K562 (cell line): ENCODE data around the gene AMMECR1. TPM values are rescaled to one million over a fixed set of nuclear protein-coding genes. Genes with fewer than 3 reads are reported as not detected.

Experiments
- ARID1B ChIP-seq: fragments of 450-650 bp; IDR thresholded peaks from 2 replicates; pipeline ENCODE4 v1.6.1; 2016; ENCODE audit warnings: antibody characterized with exemption, mild to moderate bottlenecking, inconsistent platforms
- DIDO1 ChIP-seq: fragments of 450-650 bp; IDR thresholded peaks from 2 replicates; pipeline ENCODE4 v1.6.1; 2016; ENCODE audit warnings: low read depth, missing biosample characterization, missing genetic modification characterization
- DMBX1 ChIP-seq: fragments of 250-450 bp; sonication (Bioruptor Pico); IDR thresholded peaks from 2 replicates; pipeline ENCODE4 v1.8.0; 2022; ENCODE audit warnings: inconsistent platforms, mild to moderate bottlenecking, moderate library complexity, borderline replicate concordance
- DPF2 ChIP-seq: fragments of 450-650 bp; IDR thresholded peaks from 2 replicates; pipeline ENCODE4 v1.6.1; 2016
- EP400 ChIP-seq: fragments of 450-650 bp; IDR thresholded peaks from 2 replicates; pipeline ENCODE4 v1.6.1; 2017; ENCODE audit warnings: antibody characterized with exemption, mild to moderate bottlenecking, moderate library complexity
- HCFC1 ChIP-seq: IDR thresholded peaks from 2 replicates; pipeline ENCODE4 v1.6.1; 2012; ENCODE audit warnings: low read depth, low read length, improper control_type of control experiment
- KDM1A ChIP-seq, 2 experiments: fragments of 450-650 bp; IDR thresholded peaks; 2 replicates each; pipeline ENCODE4 v1.6.1; 2016; ENCODE audit warnings: mild to moderate bottlenecking in 2 of 2
- MBD2 ChIP-seq: sonication (generic); IDR thresholded peaks from 2 replicates; pipeline ENCODE4 v1.6.1; 2016; ENCODE audit warnings: low read depth, borderline replicate concordance
- RCOR1 ChIP-seq, 2 experiments: IDR thresholded peaks; 2 replicates each; pipeline ENCODE4 v1.6.1; 2012; ENCODE audit warnings: low read depth in 2 of 2, low read length in 2 of 2, borderline replicate concordance in 1 of 2, improper control_type of control experiment in 1 of 2
- SIRT6 ChIP-seq: IDR thresholded peaks from one replicate; pipeline ENCODE4 v1.6.1; 2012; ENCODE audit warnings: low read depth, mild to moderate bottlenecking, control low read depth, inconsistent platforms, low read length, moderate library complexity
- SMAD4 ChIP-seq: fragments of 250-450 bp; sonication (Bioruptor Pico); conservative IDR thresholded peaks from 2 replicates; pipeline ENCODE4 v1.8.0; 2021; ENCODE audit warnings: inconsistent platforms, mild to moderate bottlenecking, moderate library complexity
- SMARCA4 ChIP-seq: fragments of 450-650 bp; IDR thresholded peaks from 2 replicates; pipeline ENCODE4 v1.6.1; 2016
- SOX6 ChIP-seq: fragments of 450-650 bp; IDR thresholded peaks from 2 replicates; pipeline ENCODE4 v1.6.1; 2014; ENCODE audit warnings: mild to moderate bottlenecking
- SP2 ChIP-seq: IDR thresholded peaks from 2 replicates; pipeline ENCODE4 v1.6.1; 2011; ENCODE audit warnings: mild to moderate bottlenecking, low read depth, low read length, moderate library complexity; ENCODE audit not compliant: poor library complexity, severe bottlenecking; ENCODE audit errors: extremely low read depth
- SREBF1 ChIP-seq: fragments of 150-350 bp; IDR thresholded peaks from 2 replicates; pipeline ENCODE4 v1.6.1; 2014; ENCODE audit warnings: antibody characterized with exemption, low read depth, low read length, borderline replicate concordance
- TBP ChIP-seq: optimal IDR thresholded peaks from 2 replicates; pipeline ENCODE3; 2011; ENCODE audit warnings: low read depth, low read length, improper control_type of control experiment
- ZBED1 ChIP-seq: IDR thresholded peaks from 2 replicates; pipeline ENCODE4 v1.6.1; 2014
- ZNF23 ChIP-seq: fragments of 250-450 bp; sonication (Bioruptor Pico); IDR thresholded peaks from 2 replicates; pipeline ENCODE4 v1.4.0; 2020; ENCODE audit warnings: mild to moderate bottlenecking
- ZNF274 ChIP-seq: IDR thresholded peaks from 2 replicates; pipeline ENCODE4 v1.6.1; 2011; ENCODE audit warnings: low read depth, mild to moderate bottlenecking, low read length, moderate library complexity, borderline replicate concordance
- ZNF316 ChIP-seq: fragments of 450-650 bp; IDR thresholded peaks from 2 replicates; pipeline ENCODE4 v1.6.1; 2016
- ZNF436 ChIP-seq: fragments of 250-450, 450-650 bp; sonication (Bioruptor Pico); formaldehyde crosslinking; IDR thresholded peaks from 2 replicates; pipeline ENCODE4 v1.7.0; 2020; ENCODE audit warnings: mild to moderate bottlenecking
- ZSCAN29 ChIP-seq: fragments of 450-650 bp; IDR thresholded peaks from 2 replicates; pipeline ENCODE4 v1.6.1; 2017
- polyA plus RNA-seq, 8 experiments: library from polyadenylated mRNA; depleted of rRNA in 4 of 8; stranded (reverse) in 5 of 8; unstranded in 3 of 8; fragments of >200 nt; fragmentation: Nextera tagmentation in 2 of 8; fragmentation: Illumina TruSeq in 1 of 8; extraction: Ambion mirVana in 2 of 8; extraction: Trizol in 1 of 8; gene quantifications; 2 replicates each; pipeline versions ENCODE4 v1.2.1 to v1.2.3, GENCODE V29; 2011 to 2014; ENCODE audit warnings: inconsistent platforms in 1 of 8, missing spikeins in 1 of 8
- total RNA-seq, 7 experiments: library from RNA; depleted of rRNA in 6 of 7; stranded (reverse); fragments of >200 nt in 6 of 7; fragmentation: Illumina TruSeq in 2 of 7; extraction: Trizol in 2 of 7; gene quantifications; 2 replicates each; pipeline versions ENCODE4 v1.2.1 to v1.2.3, GENCODE V29; 2011 to 2021; ENCODE audit warnings: low replicate concordance in 1 of 7
- TF ChIP-seq, protein P1 (sequence below): fragments of 200-800 bp; sonication (Bioruptor generic); IDR thresholded peaks from 2 replicates; pipeline ENCODE4 v1.6.1; 2017; ENCODE audit warnings: missing genetic modification characterization, missing compliant biosample characterization
- TF ChIP-seq, protein P2 (sequence below): fragments of 250-450 bp; sonication (Bioruptor Pico); IDR thresholded peaks from 2 replicates; pipeline ENCODE4 v1.5.0; 2021
- TF ChIP-seq, protein P3 (sequence below): fragments of 250-450 bp; sonication (Bioruptor Pico); IDR thresholded peaks from 2 replicates; pipeline ENCODE4 v1.4.0; 2020; ENCODE audit warnings: mild to moderate bottlenecking, moderate library complexity
- TF ChIP-seq, protein P4 (sequence below): IDR thresholded peaks from 3 replicates; pipeline ENCODE4 v1.6.1; 2011; ENCODE audit warnings: borderline replicate concordance, mild to moderate bottlenecking, moderate library complexity; ENCODE audit not compliant: insufficient read length; ENCODE audit errors: extremely low read depth

AMMECR1 gene
- total and polyA plus RNA-seq, 9 of the 15 experiments (the other 6 are each of a cell fraction or from before 2014, with no cell fraction given): 13.9 to 36.7 (median 23.6) TPM

DNA sequence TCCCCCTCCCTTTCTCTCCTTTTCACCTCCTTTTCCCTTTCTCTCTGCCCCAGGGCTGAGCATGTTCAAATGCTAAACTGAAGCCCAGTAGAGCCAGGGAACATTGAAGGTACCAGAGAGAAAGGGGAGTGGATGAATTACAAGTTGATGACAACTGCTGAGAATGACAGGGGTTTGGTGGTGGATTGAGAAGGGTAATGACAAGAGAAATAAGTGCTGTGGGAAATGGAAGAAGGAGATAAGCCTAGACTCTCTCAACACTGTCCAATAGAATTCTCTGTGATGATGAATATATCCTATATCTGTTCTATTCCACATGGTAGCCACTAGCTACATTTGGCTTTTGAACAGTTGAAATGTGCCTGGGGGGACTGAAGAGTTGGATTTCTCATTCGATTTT is 160.4 kb downstream of the AMMECR1 start (continued):
- TF ChIP-seq SP2: no peak
- no peak for TF ChIP-seq MBD2
- TF ChIP-seq, protein P1, sequence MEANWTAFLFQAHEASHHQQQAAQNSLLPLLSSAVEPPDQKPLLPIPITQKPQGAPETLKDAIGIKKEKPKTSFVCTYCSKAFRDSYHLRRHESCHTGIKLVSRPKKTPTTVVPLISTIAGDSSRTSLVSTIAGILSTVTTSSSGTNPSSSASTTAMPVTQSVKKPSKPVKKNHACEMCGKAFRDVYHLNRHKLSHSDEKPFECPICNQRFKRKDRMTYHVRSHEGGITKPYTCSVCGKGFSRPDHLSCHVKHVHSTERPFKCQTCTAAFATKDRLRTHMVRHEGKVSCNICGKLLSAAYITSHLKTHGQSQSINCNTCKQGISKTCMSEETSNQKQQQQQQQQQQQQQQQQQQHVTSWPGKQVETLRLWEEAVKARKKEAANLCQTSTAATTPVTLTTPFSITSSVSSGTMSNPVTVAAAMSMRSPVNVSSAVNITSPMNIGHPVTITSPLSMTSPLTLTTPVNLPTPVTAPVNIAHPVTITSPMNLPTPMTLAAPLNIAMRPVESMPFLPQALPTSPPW (CRISPR knock-in tag): peak; percentile 14; the same call in 1 of the 2 replicates
- TF ChIP-seq KDM1A (IDR thresholded peaks at IDR 0.05): peak; percentile 34 to 54; a peak in 3 of 4 replicates
- TF ChIP-seq HCFC1: no peak
- TF ChIP-seq EP400: no peak
- TF ChIP-seq, protein P2, sequence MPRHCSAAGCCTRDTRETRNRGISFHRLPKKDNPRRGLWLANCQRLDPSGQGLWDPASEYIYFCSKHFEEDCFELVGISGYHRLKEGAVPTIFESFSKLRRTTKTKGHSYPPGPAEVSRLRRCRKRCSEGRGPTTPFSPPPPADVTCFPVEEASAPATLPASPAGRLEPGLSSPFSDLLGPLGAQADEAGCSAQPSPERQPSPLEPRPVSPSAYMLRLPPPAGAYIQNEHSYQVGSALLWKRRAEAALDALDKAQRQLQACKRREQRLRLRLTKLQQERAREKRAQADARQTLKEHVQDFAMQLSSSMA: no peak
- peak; percentile 34; the same call in 1 of the 2 replicates for TF ChIP-seq DMBX1
- TF ChIP-seq RCOR1 (IDR thresholded peaks at IDR 0.05; ENCODE audit: borderline replicate concordance in 1 of 2, low read depth in 2 of 2, low read length in 2 of 2): peak in 1 of 2 experiments; percentile 56; a peak in 1 of 4 replicates
- no peak for TF ChIP-seq ZNF436 (CRISPR knock-in tag)
- TF ChIP-seq SMARCA4: peak; percentile 45; the same call in 1 of the 2 replicates
- no peak for TF ChIP-seq SREBF1
- TF ChIP-seq, protein P3, sequence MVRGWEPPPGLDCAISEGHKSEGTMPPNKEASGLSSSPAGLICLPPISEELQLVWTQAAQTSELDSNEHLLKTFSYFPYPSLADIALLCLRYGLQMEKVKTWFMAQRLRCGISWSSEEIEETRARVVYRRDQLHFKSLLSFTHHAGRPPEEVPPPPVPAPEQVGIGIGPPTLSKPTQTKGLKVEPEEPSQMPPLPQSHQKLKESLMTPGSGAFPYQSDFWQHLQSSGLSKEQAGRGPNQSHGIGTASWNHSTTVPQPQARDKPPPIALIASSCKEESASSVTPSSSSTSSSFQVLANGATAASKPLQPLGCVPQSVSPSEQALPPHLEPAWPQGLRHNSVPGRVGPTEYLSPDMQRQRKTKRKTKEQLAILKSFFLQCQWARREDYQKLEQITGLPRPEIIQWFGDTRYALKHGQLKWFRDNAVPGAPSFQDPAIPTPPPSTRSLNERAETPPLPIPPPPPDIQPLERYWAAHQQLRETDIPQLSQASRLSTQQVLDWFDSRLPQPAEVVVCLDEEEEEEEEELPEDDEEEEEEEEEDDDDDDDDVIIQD (CRISPR knock-in tag): no peak
- TF ChIP-seq SOX6: 0 out of 2 replicates have a peak, but pooled peaks have one; percentile 16
- TF ChIP-seq SIRT6: no peak
- no peak for TF ChIP-seq TBP
- TF ChIP-seq ZNF316: no peak
- no peak for TF ChIP-seq ZSCAN29
- TF ChIP-seq ARID1B: peak; percentile 82
- peak; percentile 68 for TF ChIP-seq DPF2
- no peak for TF ChIP-seq DIDO1 (tag)
- peak; percentile 59 for TF ChIP-seq SMAD4
- no peak for TF ChIP-seq ZNF274
- TF ChIP-seq, protein P4, sequence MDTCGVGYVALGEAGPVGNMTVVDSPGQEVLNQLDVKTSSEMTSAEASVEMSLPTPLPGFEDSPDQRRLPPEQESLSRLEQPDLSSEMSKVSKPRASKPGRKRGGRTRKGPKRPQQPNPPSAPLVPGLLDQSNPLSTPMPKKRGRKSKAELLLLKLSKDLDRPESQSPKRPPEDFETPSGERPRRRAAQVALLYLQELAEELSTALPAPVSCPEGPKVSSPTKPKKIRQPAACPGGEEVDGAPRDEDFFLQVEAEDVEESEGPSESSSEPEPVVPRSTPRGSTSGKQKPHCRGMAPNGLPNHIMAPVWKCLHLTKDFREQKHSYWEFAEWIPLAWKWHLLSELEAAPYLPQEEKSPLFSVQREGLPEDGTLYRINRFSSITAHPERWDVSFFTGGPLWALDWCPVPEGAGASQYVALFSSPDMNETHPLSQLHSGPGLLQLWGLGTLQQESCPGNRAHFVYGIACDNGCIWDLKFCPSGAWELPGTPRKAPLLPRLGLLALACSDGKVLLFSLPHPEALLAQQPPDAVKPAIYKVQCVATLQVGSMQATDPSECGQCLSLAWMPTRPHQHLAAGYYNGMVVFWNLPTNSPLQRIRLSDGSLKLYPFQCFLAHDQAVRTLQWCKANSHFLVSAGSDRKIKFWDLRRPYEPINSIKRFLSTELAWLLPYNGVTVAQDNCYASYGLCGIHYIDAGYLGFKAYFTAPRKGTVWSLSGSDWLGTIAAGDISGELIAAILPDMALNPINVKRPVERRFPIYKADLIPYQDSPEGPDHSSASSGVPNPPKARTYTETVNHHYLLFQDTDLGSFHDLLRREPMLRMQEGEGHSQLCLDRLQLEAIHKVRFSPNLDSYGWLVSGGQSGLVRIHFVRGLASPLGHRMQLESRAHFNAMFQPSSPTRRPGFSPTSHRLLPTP: no peak
- no peak for TF ChIP-seq ZNF23
- TF ChIP-seq ZBED1: no peak
